GM19455 (cell line): ENCODE measurements around the gene LSM7.
"Not testable (repeated sequence)": the region's sequence is repeated elsewhere in the genome, so short reads cannot be mapped to it uniquely, and the experiment has no call there.

Source experiments
- ATAC-seq: cut with Tn5 transposase; IDR thresholded peaks from one replicate; pipeline ENCODE4 v1.9.1; 2021; ENCODE audit not compliant: unreplicated experiment

LSM7 gene

DNA sequence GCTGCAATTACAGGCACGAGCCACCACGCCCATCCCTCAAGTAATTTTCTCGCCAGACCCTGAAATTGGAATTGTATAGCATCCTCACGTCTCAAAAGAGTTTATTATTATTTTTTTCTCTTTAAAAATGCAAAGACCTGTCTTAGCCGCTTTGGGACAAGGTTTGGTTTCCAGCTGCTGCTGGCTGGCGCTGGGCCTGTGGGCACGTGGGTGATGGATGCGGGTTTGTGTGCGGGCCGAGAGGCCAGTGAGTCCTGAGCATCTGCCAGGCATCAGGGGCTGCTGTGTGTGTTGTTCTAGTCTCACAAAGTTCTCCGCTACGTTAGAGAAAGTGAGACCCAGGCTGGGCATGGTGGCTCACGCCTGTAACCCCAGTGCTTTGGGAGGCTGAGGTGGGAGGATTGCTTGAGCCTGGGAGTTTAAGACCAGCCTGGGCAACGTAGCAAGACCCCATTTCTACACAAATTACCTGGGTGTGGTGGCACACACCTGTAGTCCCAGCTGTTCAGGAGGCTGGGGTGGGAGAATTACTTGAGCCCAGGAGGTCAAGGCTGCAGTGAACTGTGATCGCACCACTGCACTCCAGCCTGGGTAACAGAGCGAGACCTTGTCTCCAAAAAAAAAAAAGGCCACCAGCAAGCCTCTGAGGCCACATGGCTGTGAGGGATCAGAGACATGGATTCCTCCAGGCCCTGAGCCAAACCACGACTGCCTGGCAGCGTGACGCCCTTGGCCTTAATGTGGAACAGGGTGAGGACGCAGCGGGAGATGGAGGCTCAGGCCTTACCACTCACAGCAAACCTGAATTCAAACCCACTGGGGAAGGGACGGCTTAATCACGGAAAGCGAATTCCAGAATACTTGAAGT lies 27.0 kb upstream of the LSM7 start:
- no peak for ATAC-seq

DNA sequence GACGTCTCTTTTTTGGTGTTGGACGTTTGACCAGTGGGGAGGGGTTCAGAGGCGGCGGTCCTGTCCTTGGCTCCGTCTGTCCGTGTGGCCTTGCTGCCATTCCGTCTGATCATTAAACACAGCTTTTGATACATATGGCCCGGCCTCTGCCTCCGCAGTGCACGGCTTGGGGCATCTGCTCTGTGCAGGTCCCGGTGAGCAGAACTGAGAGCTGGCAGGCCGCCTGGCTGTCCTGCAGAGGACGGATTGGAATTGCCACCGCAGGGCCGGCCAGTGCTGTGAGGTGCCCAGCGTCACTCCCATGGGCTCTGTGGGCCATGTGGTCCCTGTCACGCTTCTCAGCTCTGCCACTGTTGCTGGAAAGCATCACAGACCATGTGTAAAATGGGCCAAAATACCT lies 26.3 kb upstream of the LSM7 start:
- no peak for ATAC-seq

DNA sequence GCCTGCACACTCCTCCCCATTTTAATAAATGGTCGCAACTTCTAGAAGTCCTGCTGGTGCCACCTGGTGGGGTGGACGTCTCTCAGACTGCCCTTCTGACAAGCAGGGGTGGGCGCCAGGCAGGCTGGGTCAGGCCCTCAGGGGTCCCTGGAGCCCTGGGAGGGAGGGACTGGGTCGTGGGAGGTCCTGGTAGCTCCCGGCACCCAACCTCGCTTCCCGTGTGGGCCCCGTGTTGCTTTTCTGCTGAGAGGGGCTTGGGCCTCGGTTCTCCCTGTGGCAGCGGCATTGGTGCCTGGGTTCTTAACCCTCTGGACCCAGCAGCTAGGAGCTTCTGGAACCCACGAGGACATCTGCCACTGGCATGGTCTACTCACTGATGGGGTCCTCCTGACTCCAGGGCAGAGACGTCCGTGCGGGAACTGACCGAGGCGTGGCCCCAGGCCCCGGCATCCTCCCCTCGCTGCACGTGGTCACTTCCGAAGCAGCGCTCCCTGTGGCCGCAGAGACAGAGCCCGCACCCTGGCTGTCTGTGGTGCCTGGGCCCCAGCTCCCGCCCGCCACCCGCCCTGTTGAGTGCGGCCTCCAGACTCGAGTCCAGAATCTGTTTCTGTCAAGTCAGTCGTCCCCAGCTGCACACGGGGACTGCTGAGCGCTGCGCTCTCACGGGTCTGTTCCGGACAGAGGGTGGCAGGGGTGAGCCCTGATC lies 25.7 kb upstream of the LSM7 start:
- ATAC-seq, result no peak

DNA sequence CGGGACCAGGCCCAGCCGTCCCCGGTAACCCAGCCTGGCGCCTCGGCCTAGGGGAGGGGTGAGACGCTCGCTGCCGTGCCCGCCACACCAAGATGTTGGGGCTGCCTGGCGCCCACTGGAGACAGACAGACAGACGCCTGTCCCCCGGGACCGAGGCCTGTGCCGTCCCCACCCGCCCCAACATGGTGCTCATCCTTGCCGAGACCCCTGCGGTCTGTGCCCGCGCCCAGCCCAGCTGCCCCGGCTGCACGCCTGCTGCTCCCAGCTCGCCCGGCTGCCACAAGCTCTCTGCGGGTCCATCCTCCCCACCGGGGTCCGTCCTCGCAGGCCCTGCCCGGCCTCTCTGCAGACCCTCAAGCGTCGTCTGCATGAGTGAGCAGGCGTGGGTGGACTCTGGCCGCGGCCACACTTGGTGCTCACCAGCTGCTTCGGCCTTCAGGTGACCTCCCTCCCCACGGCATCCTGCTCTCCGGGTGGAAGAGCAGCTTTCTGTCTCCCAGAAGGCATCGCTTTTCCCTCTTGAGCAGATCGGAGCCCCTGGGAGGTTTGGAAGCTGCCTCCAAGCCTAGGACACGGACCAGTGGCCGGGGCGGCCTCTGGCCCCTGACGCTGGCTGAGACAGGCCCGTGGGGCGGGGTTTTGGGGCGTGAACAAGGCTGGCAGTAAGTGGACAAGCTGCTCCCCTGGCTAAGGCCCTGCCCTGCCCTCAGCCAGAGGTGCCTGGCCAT lies 24.9 kb upstream of the LSM7 start:
- ATAC-seq, result no peak

DNA sequence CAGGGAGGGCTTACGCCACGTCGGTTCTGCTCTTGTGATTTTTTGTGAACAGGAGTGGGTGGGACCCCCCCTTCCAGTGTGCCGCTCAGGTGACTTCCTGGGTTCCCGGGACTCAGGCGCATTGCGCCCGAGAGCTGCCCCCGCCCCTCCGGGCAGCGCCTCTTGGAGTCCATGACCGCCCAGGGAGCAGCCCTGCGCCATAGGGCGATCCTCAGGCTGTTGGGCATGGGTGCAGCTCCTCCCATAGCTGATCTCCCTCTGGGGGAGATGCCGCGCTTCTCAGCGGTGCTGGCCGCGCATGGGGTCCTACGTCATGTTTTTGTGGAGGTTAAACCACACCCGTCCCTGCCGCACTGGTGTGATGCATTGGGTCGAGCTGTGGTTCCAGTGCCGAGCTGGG lies 23.7 kb upstream of the LSM7 start:
- ATAC-seq, result no peak

DNA sequence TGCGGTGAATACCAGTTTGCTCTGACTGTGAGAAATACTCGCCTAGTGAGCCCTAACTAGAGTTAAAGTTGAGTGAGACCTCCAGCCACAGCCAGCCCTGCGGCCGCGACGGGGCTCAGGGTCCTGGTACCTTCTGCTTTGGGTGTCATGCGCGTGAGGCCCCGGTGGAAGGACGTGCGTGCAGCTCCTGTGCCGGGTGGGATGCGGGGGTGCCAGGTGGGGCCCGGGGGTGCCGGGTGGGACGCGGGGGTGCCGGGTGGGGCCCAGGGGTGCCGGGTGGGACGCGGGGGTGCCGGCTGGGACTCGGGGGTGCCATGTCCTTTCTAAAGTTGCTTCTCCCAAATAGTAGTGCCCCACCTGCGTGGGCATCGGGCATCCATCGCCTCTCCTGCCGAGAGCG lies 23.2 kb upstream of the LSM7 start:
- ATAC-seq, result no peak

DNA sequence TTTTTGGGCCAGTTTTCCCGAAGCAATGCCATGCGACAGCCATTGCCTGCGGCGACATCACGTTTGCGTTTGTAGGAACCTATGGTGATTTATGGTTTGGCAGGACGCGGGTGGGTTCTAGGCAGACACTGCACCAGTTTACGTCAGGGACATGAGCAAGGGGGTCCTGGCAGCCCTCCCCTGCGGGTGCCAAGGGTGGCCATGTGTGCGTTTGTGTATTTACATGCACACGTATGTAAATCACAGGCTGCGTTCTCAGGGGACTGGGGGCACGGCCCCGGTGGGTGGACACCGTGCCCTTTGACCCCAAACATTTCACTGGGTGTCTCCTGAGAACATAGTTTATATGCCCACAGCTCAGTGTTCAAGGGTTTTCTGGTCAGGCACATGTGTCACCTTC lies 22.3 kb upstream of the LSM7 start:
- ATAC-seq, result no peak

DNA sequence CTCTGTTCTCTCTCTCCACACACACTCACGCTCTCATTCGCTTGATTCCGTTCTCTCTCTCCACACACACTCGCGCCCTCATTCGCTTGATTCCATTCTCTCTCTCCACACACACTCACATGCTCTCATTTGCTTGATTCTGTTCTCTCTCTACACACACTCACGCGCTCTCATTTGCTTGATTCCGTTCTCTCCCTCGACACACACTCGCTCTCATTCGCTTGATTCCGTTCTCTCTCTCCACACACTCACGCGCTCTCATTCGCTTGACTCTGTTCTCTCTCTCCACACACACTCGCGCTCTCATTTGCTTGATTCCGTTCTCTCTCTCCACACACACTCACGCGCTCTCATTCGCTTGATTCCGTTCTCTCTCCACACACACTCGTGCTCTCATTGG lies 21.4 kb upstream of the LSM7 start:
- ATAC-seq, result not testable (repeated sequence)

DNA sequence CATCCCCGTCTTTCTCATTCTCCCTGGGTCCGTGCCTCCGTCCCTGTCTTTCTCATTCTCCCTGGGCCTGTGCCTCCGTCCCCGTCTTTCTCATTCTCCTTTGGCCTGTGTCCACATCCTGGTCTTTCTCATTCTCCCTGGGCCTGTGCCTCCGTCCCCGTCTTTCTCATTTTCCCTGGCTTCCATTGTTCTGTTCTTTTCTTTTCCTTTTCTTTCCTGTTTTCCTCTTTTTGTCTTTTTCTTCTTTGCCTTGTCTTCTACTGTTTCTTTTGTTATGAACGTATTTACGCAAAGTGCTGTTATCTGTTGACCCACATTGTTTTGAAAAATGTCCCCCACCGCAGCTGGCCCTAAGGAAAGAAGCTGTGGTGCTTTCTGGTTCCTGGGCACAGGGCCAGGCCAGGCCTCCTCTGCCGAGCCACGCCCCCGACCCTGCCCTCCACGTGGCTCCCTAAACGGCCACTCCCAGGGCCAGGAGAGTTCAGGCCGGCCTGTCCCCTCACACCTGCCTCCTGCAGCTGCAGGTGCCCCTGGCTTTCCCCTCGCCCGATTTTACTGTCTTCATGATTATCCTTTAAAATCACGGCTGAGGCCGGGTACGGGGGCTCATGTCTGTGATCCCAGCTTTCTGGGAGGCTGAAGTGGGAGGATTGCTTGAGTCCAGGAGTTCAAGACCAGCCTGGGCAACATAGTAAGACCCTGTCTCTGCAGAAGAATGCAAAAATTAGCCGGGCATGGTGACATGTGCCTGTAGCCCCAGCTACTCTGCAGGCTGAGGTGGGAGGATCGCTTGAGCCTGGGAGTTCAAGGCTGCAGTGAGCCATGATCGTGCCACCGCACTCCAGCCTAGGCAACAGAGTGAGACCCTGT lies 17.6 kb upstream of the LSM7 start:
- ATAC-seq, result no peak

DNA sequence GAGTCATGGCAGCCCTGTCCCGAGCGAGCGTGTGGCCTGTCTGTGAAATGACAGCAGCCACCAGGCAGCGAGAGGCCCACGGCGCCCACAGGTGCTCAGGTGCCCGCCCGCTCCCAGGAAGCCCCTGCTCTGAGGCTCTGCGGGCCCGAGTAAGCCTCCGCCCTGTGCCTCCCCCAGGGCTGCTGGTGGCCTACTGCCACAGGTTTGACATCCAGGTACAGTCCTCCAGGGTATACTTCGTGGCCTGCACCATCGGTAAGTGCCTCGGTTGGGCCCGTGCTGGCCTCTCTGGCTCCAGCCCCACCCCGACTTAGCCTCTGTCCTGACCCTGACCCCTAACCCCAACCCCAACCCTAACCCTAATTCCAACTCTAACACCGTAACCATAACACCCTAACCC lies 16.7 kb upstream of the LSM7 start:
- no peak for ATAC-seq

DNA sequence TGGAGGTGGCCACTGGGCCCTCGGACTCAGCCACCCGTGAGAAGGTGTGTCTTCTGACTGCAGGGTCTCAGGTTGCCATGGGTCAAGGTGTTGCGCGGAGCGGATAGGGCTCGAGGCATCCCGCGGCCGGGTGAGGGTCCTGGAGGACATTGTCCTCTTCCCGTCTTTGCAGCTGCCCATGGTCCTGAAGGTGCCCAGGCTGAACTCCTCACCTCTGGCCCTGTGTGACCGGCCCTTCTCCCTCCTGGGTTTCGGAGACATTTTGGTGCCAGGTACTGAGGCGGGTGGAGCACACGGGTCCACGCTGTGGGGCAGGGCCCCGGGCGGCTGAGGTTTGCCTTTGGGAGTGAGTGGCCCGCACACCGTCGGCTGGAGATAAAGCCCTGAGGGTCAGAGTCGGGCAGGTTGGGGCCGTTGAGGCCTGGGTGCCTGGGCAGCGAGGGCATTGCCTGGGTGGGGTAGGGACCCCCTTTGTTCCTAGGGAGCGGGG lies 16.0 kb upstream of the LSM7 start:
- ATAC-seq, result no peak

DNA sequence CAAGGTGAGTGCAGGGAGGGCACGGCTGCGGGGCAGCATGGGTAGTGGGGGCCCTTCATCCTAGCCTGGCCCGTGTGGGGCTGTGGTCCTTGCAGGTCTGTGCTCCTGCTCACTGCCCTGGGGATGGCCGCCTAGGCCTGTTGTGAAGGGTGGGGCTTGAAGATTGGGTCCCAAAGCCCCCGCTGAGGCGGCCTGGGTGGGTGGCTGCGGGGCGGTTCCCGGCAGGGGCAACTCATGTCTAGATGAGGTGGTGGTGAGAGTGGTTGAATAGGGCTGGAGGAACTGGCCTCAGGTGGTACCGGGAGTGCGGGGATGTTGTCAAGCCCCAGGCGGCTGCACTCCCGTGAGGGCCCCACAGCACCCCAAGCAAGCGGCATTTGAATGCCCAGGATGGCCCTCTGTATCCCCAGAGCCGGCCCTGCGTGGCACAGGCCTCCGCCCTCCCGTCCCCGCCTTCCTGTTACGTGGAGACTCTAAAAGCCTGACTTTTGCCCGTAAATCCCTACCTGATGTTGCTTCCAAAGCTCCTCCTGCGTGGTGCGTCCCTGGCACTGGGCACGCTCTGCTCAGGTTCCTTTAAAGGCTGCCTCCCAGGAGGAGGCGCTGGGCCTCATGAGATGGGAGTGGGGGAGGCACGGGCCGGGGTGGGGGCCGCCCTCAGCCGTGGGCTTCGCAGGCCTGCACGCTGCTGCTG lies 15.1 kb upstream of the LSM7 start:
- no peak for ATAC-seq

DNA sequence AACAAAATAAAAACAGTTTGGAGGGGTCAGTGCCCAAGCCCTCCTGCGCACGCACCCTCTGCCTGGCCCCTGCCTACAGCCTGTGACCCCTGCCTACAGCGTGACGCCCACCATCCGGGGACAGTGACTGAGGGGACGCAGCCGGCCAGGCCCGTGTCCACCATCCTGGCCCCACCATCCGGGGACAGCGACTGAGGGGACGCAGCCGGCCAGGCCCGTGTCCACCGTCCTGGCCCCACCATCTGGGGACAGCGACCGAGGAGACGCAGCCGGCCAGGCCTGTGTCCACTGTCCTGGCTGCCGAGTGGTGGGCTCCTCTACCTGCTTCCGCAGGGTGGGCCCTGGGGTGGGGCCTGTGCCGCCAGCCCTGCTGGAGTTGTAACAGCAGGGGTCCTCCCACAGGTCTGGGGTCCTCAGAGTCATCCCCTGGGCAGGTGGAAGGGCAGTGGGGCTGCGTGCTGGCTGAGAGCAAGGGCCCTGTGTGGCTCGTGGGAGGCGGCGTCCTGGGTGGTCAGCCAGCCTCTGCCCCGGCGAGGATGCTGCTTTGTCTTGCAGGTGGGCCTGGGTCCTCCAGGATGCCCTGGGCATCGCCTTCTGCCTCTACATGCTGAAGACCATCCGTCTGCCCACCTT lies 14.4 kb upstream of the LSM7 start:
- ATAC-seq, result no peak

DNA sequence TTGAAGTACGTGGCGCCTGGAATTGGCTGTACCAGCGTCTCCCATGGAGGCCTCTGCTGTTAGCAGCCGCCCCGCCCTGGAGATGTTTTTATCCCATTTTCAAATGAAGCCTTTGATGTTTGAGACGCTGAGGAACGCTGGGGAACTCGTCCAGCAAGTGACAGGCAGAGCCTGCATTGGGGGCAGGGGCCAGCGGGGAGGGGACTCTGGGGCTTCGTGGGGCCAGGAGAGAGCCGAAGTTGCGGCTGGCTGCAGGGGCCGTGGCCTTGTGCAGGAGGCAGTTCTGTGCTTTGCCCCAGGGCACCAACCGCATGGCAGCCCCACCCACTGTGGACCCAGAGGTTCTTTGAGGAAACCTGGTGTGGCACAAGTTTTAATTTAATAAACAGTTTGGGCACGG lies 13.6 kb upstream of the LSM7 start:
- ATAC-seq, result no peak

DNA sequence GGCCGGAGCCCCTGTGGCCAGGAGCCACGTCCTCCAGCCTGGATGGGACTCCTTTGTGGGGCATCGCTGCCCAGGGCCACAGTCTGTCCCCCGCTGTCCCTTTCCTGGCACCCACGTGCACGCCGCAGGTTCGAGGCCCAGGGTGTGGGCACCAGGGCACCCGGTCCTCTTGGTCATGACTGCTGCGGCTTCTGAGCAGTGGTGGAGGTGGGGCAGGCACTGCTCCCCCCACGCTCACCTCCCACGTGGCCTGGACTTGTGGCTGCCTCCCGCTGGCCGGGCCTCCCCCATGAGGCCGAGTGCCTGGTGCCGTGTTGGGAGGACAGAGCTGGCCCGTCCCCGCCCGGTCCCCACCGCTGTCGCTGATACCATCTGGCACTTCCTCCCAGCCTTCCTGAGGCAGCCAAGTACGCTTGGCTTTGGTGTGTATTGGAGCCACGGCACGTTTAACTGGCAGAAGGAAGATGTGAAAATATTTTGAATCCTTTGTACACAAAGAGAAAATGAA lies 12.9 kb upstream of the LSM7 start:
- no peak for ATAC-seq

DNA sequence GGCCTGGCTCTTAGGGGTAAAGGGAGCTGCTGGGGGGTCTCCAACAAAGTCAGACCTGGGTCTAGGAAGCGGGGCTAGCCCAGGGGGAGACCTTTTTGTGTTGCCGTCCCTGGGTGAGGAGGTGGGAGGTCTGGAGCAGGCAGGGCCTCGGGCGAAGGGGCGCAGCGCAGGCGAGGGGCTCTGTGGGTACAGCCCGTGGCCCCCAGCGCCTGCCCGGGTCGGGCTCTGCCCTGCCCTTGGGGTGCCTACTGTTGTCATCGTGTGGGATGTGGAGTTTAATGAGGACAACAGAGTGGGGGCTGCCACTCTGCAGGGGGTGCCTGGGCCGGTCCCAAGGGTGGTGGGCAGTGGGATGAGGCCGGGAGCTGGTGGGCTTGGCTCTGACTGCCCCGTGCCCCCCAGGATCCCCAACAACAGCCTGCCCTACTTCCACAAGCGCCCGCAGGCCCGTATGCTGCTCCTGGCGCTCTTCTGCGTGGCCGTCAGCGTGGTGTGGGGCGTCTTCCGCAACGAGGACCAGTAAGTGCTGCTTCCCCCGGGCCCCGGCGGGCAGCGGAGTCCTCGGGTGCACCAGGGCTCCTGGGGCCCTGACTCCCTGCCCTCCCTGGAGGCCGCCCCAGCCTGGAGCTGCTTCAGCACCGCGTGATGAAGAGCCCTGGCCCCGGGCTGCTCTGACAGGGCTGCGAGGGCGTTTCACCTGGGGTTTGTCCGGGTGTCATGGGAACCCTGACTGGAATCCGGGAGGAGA lies 12.3 kb upstream of the LSM7 start:
- no peak for ATAC-seq

DNA sequence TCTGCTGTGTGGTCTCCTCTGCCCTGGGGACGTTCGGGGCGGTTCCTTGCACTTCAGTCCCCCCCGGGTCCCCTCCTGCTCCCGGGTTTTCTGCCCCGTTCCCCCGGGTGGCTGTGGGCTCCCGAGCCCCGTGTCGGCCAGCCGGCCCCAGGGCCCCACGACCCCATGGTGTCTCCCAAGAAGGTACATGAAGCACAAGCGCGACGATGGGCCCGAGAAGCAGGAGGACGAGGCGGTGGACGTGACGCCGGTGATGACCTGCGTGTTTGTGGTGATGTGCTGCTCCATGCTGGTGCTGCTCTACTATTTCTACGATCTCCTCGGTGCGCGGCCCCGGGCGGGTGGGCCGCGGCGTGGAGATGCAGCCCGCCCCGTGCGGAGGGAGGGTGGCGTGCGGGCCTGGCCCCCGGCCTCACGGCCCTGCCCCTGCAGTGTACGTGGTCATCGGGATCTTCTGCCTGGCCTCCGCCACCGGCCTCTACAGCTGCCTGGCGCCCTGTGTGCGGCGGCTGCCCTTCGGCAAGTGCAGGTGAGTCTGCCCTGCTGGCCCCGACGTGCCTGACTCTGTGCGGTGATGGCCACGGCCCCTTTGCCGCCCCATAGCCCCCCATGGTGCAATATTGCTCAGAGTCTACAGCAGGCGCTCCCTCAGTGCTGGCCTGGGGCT lies 11.4 kb upstream of the LSM7 start:
- no peak for ATAC-seq
